Cerebellar cortex (tissue), 1 donor: ENCODE measurements around the gene ARFGEF2.
"Not testable (repeated sequence)": the region's sequence is repeated elsewhere in the genome, so short reads cannot be mapped to it uniquely, and the experiment has no call there.

Source experiments
- DNase-seq: peaks from one replicate; pipeline ENCODE4 v3.0.0-alpha.2; 2015; ENCODE audit warnings: low spot score

ARFGEF2 gene

GRCh38 chr20:48995589-48995988 lies 74.1 kb downstream of the ARFGEF2 start:
- no peak for DNase-seq

- DNase-seq = no peak
These were observed 78.7 kb downstream of the ARFGEF2 start for GRCh38 chr20:48999890-49000870.

DNA sequence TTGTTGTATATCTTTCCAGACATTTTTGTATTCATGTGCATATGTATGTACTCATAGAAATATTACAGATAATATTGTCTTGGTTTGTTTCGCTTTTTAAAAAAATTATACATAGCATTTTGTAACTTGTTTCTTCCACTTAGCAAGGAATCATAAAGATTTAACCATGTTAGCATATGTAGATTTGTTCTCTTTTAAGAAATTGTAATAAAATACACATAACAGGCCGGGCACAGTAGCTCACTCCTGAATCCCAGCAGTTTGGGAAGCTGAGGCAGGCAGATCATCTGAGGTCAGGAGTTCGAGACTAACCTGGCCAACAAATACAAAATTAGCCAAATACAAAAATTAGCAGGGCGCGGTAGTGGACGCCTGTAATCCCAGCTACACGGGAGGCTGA lies 80.2 kb downstream of the ARFGEF2 start:
- DNase-seq = no peak

- DNase-seq = peak; percentile 70
These were observed 85.0 kb downstream of the ARFGEF2 start for GRCh38 chr20:49006446-49006980.

GRCh38 chr20:49009899-49010631 lies 88.6 kb downstream of the ARFGEF2 start:
- DNase-seq = no peak

DNA sequence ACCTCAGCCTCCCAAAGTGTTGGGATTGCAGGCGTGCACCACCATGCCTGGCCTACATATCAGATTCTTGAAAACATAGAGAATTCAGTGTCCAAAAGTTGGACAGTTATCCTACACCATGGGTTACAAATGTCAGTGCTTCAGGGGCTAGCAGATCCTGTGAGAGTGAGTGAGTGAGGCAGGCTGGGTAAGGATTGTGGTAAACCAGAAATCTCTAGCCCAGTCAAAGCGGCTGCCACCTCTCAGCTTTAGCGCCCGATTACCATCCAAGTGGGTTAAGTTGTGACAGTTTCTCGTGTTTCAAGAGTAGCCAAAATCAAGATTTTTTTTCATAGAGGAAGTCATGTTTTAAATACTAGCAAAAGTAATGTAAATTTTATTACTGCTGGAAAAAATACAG lies 102.7 kb downstream of the ARFGEF2 start:
- no peak for DNase-seq

GRCh38 chr20:49028177-49028576 lies 106.7 kb downstream of the ARFGEF2 start:
- not testable (repeated sequence) for DNase-seq

DNA sequence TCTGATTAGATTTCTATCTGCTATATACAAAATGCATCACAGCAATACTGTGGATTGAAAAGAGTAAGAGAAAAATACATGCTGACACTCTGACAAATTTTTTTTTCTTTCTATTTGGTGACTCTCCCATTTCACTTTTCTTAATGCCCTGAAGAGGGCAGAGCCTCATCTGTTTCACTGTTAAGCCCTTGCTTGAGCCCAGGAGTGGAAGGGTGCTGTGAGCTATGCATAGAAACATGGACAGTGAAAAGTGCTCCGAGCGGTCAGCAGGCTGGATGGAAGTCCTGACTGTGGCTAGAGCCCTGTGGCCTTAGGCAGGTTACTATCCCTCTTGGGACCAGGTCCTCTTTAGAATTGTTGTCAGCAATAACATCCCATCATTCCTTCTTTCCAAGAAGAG lies 107.2 kb downstream of the ARFGEF2 start:
- peak; percentile 53 for DNase-seq

DNA sequence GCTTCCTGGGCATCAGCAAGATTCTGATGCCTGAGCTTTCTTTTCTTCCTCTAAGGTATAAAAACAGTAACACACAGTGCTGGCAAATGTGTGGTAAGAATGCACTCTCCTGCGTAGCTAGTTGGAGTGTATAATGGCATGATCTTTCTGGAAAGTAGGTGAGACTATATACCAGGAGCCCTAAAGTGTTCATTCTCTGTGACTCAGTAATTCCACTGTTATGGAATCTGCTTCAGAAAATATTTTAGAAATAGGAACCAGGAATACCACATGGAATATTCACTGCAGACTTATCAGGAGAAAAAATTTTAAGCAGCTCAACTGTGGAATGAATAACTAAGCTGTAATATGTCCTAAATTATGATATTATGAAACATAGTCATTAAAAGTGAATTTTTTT lies 107.7 kb downstream of the ARFGEF2 start:
- DNase-seq = no peak

DNA sequence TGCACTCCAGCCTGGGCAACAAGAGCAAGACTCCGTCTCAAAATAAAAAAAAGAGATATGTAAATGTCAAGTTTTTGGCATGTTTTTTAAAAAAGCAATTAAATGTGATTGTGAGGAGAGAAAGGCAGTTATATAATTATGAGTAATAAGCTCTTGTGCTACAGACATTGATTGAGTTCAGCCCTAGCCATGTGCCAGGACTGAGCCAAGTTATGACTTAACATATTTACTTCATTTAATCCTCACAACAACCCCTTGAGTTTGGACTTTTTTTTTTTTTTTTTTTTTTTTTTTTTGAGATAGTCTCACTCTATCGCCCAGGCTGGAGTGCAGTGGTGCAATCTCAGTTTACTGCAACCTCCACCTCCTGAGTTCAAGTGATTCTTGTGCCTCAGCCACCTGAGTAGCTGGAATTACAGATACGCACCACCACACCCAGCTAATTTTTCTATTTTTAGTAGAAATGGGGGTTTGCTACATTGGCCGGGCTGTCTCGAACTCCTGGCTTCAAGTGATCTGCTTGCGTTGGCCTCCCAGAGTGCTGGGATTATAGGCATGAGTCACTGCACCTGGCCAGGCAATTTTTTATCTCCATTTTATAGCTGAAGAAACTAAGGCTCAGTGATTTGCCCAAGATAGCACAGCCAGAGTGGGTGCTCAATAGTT lies 109.6 kb downstream of the ARFGEF2 start:
- no peak for DNase-seq

- DNase-seq = no peak
These were observed 110.9 kb downstream of the ARFGEF2 start for GRCh38 chr20:49032455-49032854.

GRCh38 chr20:49034070-49034732 lies 112.7 kb downstream of the ARFGEF2 start:
- DNase-seq = no peak

- DNase-seq = no peak
These were observed 116.5 kb downstream of the ARFGEF2 start for GRCh38 chr20:49037962-49038387.

GRCh38 chr20:49039854-49040253 lies 118.3 kb downstream of the ARFGEF2 start:
- DNase-seq = no peak

- DNase-seq = no peak
These were observed 121.5 kb downstream of the ARFGEF2 start for GRCh38 chr20:49043000-49043399.

DNA sequence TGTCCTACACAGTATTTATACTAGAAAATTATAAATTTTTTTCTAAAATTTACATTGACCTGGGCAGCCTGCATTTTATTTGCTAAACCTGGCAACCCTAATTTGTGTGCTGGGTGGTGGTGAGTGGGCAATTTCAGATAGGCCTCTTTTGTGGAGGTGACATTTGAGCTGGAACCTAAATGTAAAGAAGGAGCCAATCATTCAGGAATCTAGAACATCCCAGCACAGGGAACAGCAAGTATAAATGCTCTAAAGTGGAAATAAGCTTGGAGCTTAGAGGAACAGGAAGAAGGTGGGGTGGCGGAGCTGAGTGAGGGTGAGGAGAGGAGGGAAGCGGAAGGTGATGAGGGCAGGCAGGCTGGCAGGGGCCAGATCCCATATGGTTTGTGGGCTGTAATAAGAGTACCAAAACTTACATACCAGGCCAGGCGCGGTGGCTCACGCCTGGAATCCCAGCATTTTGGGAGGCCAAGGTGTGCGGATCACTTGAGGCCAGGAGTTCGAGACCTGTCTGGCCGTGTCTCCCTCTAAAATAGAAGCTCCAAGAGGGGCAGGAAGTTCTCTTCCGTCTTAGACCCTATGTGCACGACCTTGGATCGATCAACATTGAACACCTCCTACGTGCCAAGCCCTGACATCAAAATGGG lies 124.1 kb downstream of the ARFGEF2 start:
- DNase-seq = no peak

- DNase-seq = peak; percentile 98
These were observed 124.8 kb downstream of the ARFGEF2 start, which contains the start of gene CSE1L for GRCh38 chr20:49046087-49046900. Gene CSE1L (plus strand): TSS chr20:49046312. CDS start chr20:49058464, 12,152 bp downstream.

- no peak for DNase-seq
These were observed 130.8 kb downstream of the ARFGEF2 start for GRCh38 chr20:49052334-49052733.

GRCh38 chr20:49054056-49054643 lies 132.6 kb downstream of the ARFGEF2 start:
- DNase-seq = no peak

- DNase-seq = no peak
These were observed 141.8 kb downstream of the ARFGEF2 start for GRCh38 chr20:49063279-49063678.
